ENCODE data around the gene ZNF521. TPM values are rescaled to one million over a fixed set of nuclear protein-coding genes. Genes with fewer than 3 reads are reported as not detected.
A peak's percentile ranks its signal among the peaks of the same experiment; 100 is the strongest.
"Not testable (repeated sequence)": the region's sequence is repeated elsewhere in the genome, so short reads cannot be mapped to it uniquely, and the experiment has no call there.

Gene ZNF521
- total RNA-seq, 1 donor from 2014 or later, result 130 TPM

DNA sequence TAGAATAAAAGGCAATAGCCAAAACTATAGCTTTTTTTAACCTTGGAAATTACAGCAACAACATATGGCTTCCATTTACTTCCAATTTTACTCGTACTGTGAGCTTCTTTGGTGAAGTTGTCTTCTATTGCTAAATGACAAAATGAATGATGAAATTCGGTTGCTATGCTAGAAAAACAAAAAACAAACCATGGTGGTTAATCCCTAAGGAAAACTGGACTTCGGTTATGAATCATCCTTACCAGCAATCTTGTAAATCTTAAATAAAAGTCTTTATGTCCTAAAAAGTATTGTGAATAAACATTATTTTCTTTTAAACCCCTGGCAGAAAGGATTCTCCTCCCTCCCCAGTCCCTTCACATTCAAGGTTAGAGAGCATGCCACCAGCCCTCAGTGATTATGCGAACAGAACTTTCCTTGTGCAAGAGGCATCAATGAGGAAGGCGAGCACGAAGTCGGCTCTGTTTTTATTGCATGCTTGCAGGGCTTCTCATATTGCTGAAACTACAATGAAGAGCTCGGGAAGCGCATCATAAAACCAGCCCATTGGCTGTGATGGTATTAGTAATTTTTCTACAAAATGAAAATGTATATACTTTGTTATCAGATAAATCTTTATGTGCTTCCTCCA, 62.9 kb downstream of the ZNF521 start:
- DNase-seq (ENCODE audit: low read depth in 2 of 2), result peak; percentile 62 to 73

DNA sequence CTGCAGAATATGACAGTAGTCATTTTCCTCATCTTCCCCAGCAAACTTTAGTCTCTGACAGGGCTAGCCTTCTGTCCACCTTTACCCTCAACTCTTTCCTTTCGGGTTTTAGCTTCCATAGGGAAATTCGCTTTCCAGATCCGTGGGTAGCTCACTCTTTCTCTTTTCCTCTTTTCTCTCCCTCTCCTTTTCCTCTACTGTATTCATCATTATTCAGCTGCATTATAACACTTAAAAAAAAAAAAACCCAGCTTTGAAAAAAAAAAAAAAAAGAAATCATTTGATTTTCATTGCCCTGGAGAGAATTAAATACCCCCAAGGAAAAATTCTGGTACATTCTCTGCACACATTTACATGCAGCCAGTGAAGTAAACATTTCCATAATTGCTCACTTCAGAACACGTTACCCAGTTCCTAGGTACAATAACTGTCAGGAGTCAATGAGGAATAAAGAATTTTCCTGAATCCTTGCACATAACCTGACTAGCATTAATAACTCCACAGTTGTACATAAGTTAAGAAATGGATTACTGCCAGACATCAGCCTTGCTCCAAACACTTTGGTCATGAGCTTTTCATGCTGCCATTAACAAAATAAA, 63.5 kb downstream of the ZNF521 start:
- DNase-seq (ENCODE audit: low read depth in 2 of 2), result no peak

DNA sequence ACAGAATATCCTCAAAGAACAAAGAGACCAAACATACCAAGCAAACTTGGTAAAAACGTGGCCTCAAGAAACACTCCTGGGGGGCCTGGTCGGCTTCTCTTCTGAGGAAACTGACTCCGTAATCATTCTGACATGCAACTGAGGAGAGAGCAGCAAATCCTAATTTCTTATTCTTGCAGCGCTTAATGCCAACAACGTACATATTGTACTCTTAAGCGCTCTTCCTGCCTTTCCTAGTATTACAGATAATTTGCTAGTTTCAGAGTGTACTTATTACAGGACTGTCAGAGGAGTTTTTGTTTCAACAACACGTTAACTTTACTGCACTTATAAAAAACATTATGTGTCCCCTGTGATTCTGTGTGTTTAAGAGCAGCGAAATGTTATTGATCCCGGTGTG, 64.9 kb downstream of the ZNF521 start:
- DNase-seq (ENCODE audit: low read depth in 2 of 2), result no peak

DNA sequence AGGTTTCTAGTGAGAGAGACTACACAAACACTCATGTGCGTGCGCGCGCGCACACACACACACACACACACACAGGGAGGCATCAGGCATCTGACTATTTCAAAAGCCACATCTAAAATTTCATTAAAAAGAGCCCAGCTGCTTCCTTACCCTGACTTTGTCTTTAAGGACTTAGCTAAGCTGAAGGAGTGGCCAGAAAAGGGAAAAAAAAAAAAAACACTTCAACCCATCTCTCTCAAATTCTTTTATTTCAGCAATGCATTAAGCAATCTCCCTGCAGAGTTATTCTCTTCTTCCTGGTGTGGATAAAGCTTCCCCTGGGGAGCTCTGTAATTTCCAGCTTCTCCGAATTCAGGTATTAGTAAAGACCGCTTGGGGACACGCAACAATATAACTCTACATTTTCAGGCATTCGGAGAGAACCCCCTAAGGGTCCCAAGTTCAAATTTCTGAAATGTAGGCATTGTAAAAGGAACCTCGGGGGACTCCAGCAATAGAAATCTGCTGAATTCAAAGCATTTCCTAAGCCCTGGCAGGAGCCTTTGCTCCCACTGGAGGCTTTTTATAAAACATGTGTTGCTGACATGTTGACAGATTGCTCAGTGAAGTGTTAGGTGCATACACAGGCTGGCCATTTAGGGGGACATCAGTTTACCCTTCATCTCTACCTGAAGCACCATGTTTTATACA, 67.0 kb downstream of the ZNF521 start:
- DNase-seq (ENCODE audit: low read depth in 2 of 2), result peak in 1 of 2 donors; percentile 44

DNA sequence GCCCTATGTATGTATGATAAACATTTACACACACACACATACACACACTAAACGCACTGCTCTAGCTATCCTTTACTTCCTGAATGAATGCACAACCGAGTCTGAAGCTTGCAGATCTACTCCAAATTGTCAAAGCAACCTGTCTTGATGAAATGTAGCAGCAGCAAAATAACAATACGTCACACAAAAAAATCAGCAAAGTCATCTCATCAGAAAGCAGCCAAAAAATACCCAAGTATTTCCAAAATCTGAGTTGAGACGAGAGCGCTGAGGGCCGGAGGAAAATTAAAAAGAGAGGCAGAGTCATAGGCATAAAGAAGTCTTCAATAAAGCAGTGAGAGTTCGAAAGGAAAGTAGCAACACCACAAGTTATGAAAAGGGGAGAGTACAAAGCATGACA, 67.7 kb downstream of the ZNF521 start:
- DNase-seq (ENCODE audit: low read depth in 2 of 2), result no peak

DNA sequence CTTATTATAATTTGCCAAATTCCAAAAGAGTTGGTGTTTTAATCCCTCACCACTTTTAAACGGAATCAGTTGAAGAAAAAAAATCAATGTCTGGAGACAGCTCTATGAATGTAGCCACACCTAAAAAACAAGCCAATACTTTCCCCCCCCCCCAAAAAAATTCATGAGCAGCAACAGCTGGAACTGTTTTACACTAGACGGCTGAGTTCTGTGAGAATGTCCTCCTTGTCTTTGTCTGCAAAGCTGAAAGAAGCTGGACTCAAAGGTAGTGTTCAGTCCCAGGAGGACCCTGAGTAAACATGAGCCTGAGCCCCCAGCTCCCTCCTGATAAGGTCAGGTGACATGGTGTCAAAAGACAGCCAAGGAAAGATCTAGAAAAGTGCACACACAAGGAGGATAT, 68.2 kb downstream of the ZNF521 start:
- DNase-seq (ENCODE audit: low read depth in 2 of 2), result no peak

DNA sequence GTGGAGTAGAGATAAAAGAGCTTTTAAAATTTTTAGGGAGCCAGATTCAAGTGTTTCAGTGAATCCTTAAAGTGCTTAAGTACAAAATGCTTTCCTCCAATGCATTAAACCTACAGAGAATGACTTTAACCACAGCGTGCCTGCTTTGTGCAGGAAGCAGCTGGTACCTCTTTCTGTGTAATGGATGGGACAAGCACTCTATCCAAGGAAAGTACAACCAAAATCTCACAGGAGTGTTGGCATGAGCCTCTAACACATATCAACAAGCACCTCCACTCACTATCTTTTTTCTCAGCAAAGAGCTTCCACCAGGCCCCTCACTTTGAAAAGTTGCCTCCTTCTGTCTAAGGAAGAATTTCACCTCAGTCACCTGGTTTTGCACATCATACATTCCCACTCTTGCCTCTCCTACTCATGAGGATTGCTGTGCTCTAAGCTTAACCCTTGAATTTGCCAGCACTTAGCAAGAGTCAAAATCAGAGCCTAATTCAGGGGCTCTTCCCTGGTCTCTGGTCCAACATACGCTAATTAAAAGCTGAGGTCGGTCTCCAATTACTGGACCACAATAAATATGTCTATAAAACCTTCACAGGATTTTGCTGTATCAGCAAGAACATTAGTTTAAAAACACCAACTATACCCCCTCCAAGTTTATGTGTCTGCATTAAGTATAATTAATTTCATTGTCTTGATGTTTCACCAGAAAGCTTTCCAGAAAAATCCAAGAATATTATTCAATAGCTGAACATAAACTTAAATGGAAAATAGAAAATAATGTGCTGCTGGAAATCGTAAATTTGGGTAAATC, 68.9 kb downstream of the ZNF521 start:
- peak in 1 of 2 donors; percentile 15 for DNase-seq (ENCODE audit: low read depth in 2 of 2)

DNA sequence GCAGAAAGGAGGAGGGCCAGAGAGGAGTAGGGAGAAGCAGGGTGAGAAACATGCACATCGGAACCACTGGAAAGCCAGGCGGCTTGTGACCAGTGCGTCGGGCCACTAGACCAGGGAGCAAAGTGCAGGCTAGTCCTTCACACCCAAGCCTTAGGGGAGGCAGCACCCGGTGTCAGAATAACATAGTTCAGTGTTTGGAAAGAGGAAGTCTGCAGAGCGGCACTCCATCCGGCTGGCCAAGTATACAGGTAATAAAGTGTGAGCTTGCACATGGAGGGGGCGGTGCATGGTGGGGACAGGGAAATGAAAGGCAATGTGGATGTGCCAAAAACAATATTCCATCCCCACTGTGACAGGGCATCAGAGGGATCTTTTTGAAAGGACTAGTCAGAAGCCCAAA, 69.7 kb downstream of the ZNF521 start:
- peak; percentile 48 to 98 for DNase-seq (ENCODE audit: low read depth in 2 of 2)

DNA sequence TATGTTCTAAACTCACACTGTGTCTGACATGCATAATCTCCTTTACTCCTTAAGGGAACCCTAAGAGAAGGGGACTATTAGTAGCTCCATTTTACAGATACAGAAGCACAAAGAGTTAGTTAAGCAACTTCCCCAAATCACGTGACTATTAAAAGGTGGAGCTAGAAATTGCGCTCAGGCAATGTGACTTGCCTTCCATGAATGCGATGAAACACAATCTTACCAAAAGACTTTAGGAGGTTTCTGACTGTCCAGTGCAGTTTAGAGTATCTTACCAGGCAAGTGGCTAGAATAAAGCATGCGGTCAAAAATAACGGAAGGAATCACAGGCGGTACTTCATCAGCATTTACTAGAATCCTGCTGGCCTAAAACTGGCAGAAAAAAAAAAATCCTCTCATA, 70.4 kb downstream of the ZNF521 start:
- DNase-seq (ENCODE audit: low read depth in 2 of 2), result peak in 1 of 2 donors; percentile 58

DNA sequence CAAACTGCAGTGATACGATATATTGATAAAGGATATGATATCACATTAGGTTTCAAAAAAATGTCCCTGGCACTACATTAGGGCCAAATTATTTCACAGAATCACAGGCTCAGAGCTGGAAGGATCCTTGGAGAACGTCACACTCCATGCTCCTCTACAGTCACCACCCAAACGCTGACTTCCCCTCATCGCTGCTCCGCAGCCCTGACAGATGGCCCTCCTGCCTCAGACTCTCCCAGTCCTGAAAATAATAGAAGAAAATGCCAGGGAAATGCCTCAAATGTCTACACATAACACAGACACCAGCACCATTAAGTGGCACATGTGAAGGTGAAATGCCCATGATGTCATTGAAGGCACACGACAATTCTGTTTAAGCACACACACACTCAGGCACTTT, 72.0 kb downstream of the ZNF521 start:
- no peak for DNase-seq (ENCODE audit: low read depth in 2 of 2)

DNA sequence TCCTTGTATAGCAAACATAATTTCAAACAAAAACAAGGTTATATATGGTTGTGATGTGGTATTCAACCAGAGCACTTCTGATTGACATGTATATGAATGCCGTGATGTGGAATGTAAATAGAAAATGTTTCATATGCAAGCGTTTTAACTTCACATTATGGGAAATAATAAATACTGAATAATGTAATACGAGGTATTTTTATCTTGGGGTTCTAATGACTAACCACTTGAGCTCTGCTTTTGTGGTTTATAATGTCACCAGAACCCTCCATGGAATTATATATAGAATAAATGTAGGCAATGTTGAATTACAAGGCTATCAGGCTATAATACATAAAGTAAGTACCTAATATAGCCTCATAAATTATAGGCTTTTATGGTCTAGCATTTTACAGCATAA, 72.4 kb downstream of the ZNF521 start:
- DNase-seq (ENCODE audit: low read depth in 2 of 2), result no peak

DNA sequence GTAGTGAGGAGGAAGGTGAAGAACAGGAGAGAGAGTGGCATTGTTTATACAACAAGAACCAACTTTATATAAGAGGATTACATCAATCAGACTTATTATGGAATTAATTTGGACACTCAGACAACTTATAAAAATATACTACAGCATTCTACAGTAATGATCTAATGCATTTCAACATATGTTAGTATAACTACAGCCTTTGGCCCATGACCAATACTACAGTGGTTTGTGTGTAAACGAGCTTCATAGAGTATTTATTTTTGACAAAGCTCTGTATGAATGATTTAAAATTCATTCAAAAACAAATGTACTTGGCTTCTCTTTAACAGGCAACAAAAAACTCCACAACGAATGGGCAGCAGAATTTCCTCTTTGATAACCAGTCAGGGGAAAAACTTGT, 72.8 kb downstream of the ZNF521 start:
- peak in 1 of 2 donors; percentile 35 for DNase-seq (ENCODE audit: low read depth in 2 of 2)

DNA sequence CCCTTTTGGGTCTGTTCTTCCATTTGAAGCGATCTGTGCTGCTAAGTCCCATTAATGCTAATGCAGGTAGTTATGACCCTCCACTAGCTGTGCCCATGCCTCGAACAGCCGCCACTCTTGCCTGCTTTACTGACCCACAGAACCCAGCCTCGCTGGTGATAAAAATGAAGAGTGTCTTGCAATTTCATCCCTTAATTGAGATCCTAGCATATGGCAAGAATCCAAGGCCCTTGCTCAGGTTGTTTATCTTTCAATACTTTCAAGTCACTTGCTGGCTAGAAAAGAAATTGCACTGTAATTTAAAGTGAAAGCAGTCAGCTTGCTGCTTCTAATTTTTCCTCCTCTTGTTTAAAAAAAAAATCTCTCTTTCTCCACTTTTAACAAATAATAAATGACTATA, 73.6 kb downstream of the ZNF521 start:
- DNase-seq (ENCODE audit: low read depth in 2 of 2), result peak in 1 of 2 donors; percentile 37

DNA sequence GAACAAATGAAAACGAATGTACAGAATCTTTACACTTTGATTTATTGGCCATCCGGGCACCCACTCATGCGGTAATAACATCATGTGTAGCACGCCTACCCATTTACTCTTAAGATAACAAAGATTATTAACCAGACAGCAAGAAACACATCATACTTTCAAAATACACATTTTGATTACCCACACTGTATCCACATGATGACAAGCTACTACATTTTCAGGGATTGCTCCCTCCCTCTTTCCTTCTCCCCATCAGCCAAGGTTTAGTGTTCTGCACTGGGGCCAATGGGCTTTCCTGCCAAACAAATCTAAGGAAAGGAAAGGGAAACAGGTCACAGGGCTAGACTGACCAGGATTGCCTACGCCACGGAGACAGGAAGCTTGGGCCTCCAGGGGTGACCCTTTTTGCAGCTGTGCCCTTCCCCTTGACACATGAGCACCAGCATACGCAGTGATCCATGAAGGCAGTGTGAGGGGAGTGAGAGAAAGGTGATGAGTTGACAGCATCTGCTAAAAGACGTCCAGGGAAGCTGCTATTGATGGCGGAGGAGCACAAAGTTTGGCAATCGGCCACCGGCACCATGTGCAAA, 76.5 kb downstream of the ZNF521 start:
- peak; percentile 55 to 86 for DNase-seq (ENCODE audit: low read depth in 2 of 2)

DNA sequence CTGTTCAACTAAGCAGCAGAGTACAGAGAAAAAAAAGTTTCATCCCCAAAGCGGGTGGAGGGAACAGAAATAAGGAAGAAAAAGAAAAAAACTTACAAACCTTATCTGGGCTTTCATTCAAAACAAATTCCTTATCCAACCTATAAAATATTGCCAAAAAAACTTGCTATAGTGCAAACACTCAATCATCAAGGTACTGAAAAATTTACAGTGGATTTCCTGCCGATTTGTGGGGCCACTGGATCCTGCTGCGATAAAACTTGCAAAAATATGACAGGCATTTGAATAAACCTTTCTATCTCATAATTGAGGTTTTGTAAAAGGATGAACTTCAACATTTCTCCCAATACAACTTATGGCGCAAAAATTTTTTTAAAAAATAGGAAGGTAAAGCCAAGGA, 77.0 kb downstream of the ZNF521 start:
- DNase-seq (ENCODE audit: low read depth in 2 of 2), result peak in 1 of 2 donors; percentile 42

DNA sequence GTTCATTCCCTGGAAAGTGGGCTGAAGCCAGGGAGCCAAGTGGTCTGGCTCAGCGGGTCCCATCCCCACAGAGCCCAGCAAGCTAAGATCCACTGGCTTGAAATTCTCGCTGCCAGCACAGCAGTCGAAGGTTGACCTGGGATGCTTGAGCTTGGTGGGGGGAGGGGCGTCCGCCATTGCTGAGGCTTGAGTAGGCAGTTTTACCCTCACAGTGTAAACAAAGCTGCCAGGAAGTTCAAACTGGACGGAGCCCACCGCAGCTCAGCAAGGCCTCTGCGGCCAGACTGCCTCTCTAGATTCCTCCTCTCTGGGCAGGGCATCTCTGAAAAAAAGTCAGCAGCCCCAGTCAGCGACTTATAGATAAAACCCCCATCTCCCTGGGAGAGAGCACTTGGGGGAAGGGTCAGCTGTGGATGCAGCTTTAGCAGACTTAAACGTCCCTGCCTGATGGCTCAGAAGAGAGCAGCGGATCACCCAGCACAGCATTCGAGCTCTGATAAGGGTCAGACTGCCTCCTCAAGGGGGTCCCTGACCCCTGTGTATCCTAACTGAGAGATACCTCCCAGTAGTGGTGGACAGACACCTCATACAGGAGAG, 84.9 kb downstream of the ZNF521 start:
- not testable (repeated sequence) for DNase-seq (ENCODE audit: low read depth in 2 of 2)

DNA sequence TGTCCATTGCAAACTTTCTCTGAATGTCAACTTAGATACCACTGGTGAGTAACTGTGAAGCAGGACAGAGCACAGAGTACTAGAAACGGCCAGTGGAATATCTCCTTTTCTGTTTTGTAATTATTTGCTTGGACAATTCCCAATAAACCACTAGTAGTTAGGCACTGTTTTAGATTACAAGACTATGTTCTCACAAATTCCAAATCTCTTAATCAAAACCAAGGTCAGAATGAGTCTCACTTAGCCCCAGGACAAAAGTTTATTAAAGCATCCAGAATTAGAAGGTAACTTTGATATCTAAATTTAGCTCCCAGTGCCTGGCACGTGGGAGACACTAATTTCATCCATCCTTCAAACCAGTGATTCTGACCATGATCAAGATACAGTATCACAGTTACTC, 89.0 kb downstream of the ZNF521 start:
- DNase-seq (ENCODE audit: low read depth in 2 of 2), result no peak

DNA sequence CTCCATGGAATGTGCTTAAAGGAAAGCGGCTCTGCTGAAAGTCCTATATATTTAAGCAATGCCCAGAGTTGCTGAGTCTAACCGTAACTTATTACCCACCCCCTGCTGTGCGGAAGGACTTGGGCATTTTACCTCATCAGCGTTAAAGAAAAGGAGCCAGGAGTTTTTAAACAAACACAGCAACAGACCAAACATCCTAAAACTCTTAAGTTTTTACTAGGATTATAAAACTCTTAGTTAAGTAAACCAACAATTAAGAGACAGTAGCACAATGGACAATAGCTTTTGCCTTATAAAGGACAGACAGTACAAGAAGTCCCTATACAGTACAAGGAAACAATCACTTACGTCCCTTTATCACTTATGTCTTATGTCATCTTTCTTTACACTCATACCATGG, 90.2 kb downstream of the ZNF521 start:
- no peak for DNase-seq (ENCODE audit: low read depth in 2 of 2)

DNA sequence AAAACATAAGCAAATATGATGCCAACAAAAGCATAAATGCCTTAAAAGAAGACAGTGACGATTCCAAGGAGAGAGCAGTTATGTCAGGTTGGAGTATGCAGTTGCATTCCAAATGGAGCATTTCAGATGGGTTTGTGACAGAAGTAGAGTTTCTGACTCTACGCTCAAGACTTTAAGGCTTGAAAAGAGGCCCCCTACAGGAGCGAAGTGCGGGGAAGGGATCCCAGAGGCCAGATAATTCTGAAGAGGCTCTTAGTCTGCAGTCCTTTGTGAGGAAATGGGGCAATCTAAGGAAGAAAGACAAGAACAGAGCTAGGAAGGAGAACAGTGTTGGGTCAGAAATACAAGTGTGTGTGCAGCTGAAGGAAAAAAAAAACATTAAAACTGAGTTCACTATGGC, 95.5 kb downstream of the ZNF521 start:
- DNase-seq (ENCODE audit: low read depth in 2 of 2), result no peak

DNA sequence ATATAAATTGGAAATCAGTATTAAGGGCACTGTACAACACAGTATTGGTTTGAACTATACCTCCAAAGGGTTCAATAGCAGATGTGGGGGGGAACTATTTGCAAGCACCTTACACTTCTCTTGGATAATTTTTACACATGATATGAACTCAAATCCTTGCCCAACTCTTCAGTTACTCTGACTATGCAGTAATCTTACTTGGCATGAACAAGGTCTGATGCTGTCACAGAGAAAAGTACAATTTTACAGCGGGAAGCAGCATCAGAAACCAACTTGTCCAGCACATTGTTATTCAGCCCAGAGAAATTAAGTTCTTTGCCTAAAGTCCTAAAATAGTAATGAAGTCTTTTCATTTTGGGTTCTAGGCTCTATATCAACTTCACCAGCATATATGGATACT, 98.2 kb downstream of the ZNF521 start:
- no peak for DNase-seq (ENCODE audit: low read depth in 2 of 2)

DNA sequence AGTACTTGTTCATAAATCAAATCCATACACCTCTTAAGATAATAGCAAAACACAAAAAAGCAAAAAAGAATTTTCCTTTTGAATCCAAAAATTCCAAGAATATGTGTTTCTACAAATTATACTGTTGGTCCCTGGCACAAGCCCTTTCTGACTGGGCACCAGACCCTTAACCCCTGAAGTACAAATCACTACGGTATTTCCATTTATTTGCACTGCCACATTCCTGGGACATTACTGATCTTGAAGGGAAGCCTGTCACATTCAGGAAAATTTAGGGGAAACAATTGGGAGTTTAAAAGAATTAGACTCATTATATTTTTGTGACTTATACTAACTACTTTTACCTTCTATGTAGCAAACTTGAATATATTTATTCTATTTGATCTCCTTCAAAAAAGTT, 98.8 kb downstream of the ZNF521 start:
- peak; percentile 42 to 54 for DNase-seq (ENCODE audit: low read depth in 2 of 2)
